Gastrocnemius medialis (tissue), 4 donors: Measurements from ENCODE around the gene MAN1A2. TPM values are rescaled to one million over a fixed set of nuclear protein-coding genes. Genes with fewer than 3 reads are reported as not detected.

ENCODE experiments used
- ATAC-seq, 2 donors: fragments of 150-250 bp; one replicate each; pipeline ENCODE4 v1.9.1; 2016
- DNase-seq, 2 donors: peaks; one replicate each; pipeline ENCODE4 v3.0.0-alpha.2; 2019
- H3K27ac ChIP-seq, 4 donors: fragments of 200-600 bp; sonication (generic); 1 replicate in 1 of 4; 2 replicates in 3 of 4; pipeline ENCODE4 v1.5.1; 2016 to 2018; ENCODE audit warnings: mild to moderate bottlenecking in 2 of 4, moderate library complexity in 1 of 4
- H3K27me3 ChIP-seq, 3 donors: fragments of 200-600 bp; sonication (generic) in 2 of 3; 1 replicate in 1 of 3; 2 replicates in 2 of 3; pipeline versions ENCODE4 v1.5.1 to v1.6.0; 2016 to 2019; ENCODE audit warnings: mild to moderate bottlenecking in 1 of 3, moderate library complexity in 1 of 3
- H3K36me3 ChIP-seq, 2 donors: fragments of 200-600 bp; sonication (generic) in 1 of 2; one replicate each; pipeline ENCODE4 v1.5.1; 2017 to 2018
- H3K4me1 ChIP-seq, 2 donors: fragments of 200-600 bp; sonication (generic) in 1 of 2; one replicate each; pipeline ENCODE4 v1.5.1; 2016 to 2017; ENCODE audit warnings: mild to moderate bottlenecking in 2 of 2
- H3K4me3 ChIP-seq, 4 donors: fragments of 200-600 bp; sonication (generic) in 3 of 4; 1 replicate in 1 of 4; 2 replicates in 3 of 4; pipeline ENCODE4 v1.5.1; 2016 to 2019; ENCODE audit warnings: mild to moderate bottlenecking in 2 of 4
- H3K9me3 ChIP-seq, 3 donors: fragments of 200-600 bp; sonication (generic) in 2 of 3; 1 replicate in 1 of 3; 2 replicates in 2 of 3; pipeline ENCODE4 v1.5.1; 2016 to 2019
- CTCF ChIP-seq, 5 experiments: fragments of 450-650 bp in 3 of 5; fragments of 200-600 bp in 2 of 5; sonication (generic) in 2 of 5; IDR thresholded peaks in 4 of 5; conservative IDR thresholded peaks in 1 of 5; 1 replicate in 4 of 5; 2 replicates in 1 of 5; pipeline ENCODE4 v1.5.1; 2016 to 2019; ENCODE audit warnings: antibody characterized with exemption in 5 of 5, mild to moderate bottlenecking in 3 of 5, moderate library complexity in 3 of 5
- POLR2A ChIP-seq, 2 donors: fragments of 450-650 bp; IDR thresholded peaks; one replicate each; pipeline ENCODE4 v1.6.1; 2017; ENCODE audit warnings: antibody characterized with exemption in 2 of 2, mild to moderate bottlenecking in 2 of 2, moderate library complexity in 2 of 2
- in situ Hi-C, 4 donors: fragments of 200-750 bp; cut with MboI; loops; one replicate each; pipeline versions ENCODE4 v1.15.0 to v1.8.0; 2017; ENCODE audit warnings: low sequenced_read_pairs in 4 of 4
- intact Hi-C: fragments of 100-400 bp; cut with DNase I; formaldehyde crosslinking; loops from one replicate; pipeline ENCODE4 v1.15.1; 2023; ENCODE audit warnings: low total_unique reads
- total RNA-seq, 4 donors: library from RNA; depleted of rRNA; stranded (reverse); fragments of >200 nt; gene quantifications; one replicate each; pipeline versions ENCODE4 v1.1.0 to v1.2.3, GENCODE V29; 2016

Gene MAN1A2
- total RNA-seq, 4 donors from 2014 or later = 14.9 to 37.0 (median 28.3) TPM

GRCh38 chr1:117559139-117559538 lies 191.9 kb downstream of the MAN1A2 start:
- no peaks in the 10 kb centered on the region for H3K27me3 ChIP-seq
- no peaks in the 10 kb centered on the region for H3K4me1 ChIP-seq
- in situ Hi-C loops (no loop called here), intact Hi-C loops (no loop called here)
- H3K27ac ChIP-seq = no peak overlapping the region
- TF ChIP-seq CTCF (IDR thresholded peaks at IDR 0.05 in 4 of 5, conservative IDR thresholded peaks at IDR 0.05 in 1 of 5) = no peak
- no peak for TF ChIP-seq POLR2A (IDR thresholded peaks at IDR 0.05)
- no peak overlapping the region for H3K4me3 ChIP-seq
- DNase-seq (no peak), ATAC-seq (no peak)
- no peaks in the 10 kb centered on the region for H3K36me3 ChIP-seq
- H3K9me3 ChIP-seq = no peaks in the 10 kb centered on the region

GRCh38 chr1:117559985-117560384 lies 192.7 kb downstream of the MAN1A2 start:
- TF ChIP-seq POLR2A (IDR thresholded peaks at IDR 0.05) (no peak), CTCF (IDR thresholded peaks at IDR 0.05 in 4 of 5, conservative IDR thresholded peaks at IDR 0.05 in 1 of 5) (no peak)
- intact Hi-C loops (no loop called here), in situ Hi-C loops (no loop called here)
- Histone ChIP-seq H3K36me3 (no peaks in the 10 kb centered on the region), H3K27ac (no peak overlapping the region), H3K4me1 (no peaks in the 10 kb centered on the region), H3K27me3 (no peaks in the 10 kb centered on the region), H3K4me3 (no peak overlapping the region), H3K9me3 (no peaks in the 10 kb centered on the region)
- DNase-seq (no peak), ATAC-seq (no peak)

- intact Hi-C loops = no loop called here
- in situ Hi-C loops = no loop called here
Measured at GRCh38 chr1:117561071-117561470, 193.8 kb downstream of the MAN1A2 start.

GRCh38 chr1:117561551-117561950 lies 194.3 kb downstream of the MAN1A2 start:
- intact Hi-C loops = no loop called here
- Histone ChIP-seq H3K4me1 (no peaks in the 10 kb centered on the region), H3K27me3 (no peaks in the 10 kb centered on the region), H3K4me3 (no peak overlapping the region), H3K27ac (no peak overlapping the region), H3K9me3 (no peaks in the 10 kb centered on the region), H3K36me3 (no peaks in the 10 kb centered on the region)
- ATAC-seq = no peak
- no peak for DNase-seq
- in situ Hi-C loops = no loop called here
- TF ChIP-seq CTCF (IDR thresholded peaks at IDR 0.05 in 4 of 5, conservative IDR thresholded peaks at IDR 0.05 in 1 of 5) = no peak
- TF ChIP-seq POLR2A (IDR thresholded peaks at IDR 0.05) = no peak

More at GRCh38 chr1:117561071-117561470, 193.8 kb downstream of the MAN1A2 start:
- Histone ChIP-seq H3K36me3 (no peaks in the 10 kb centered on the region), H3K4me1 (no peaks in the 10 kb centered on the region), H3K27me3 (no peaks in the 10 kb centered on the region), H3K27ac (no peak overlapping the region), H3K9me3 (no peaks in the 10 kb centered on the region), H3K4me3 (no peak overlapping the region)
- ATAC-seq (no peak), DNase-seq (no peak)
- TF ChIP-seq CTCF (IDR thresholded peaks at IDR 0.05 in 4 of 5, conservative IDR thresholded peaks at IDR 0.05 in 1 of 5) (no peak), POLR2A (IDR thresholded peaks at IDR 0.05) (no peak)
